IPS-11a (cell line): ENCODE data around the gene ALDH1A2.
"Not testable (repeated sequence)": the region's sequence is repeated elsewhere in the genome, so short reads cannot be mapped to it uniquely, and the experiment has no call there.

Source experiments
- H3K4me3 ChIP-seq: one replicate; pipeline ENCODE4 v1.5.1; 2013; ENCODE audit warnings: low read depth, low read length, control low read depth

The ALDH1A2 gene

GRCh38 chr15:58002338-58003126 is 63.0 kb downstream of the ALDH1A2 start:
- H3K4me3 ChIP-seq: no peak overlapping the region

- H3K4me3 ChIP-seq: not testable (repeated sequence)
Observed at GRCh38 chr15:57999699-58000098, 65.8 kb downstream of the ALDH1A2 start.

- no peak overlapping the region for H3K4me3 ChIP-seq
Observed at GRCh38 chr15:57996561-57996960, 69.0 kb downstream of the ALDH1A2 start.

- no peak overlapping the region for H3K4me3 ChIP-seq
Observed at GRCh38 chr15:57994221-57995049, 71.1 kb downstream of the ALDH1A2 start.

- H3K4me3 ChIP-seq: no peak overlapping the region
Observed at GRCh38 chr15:57993409-57994145, 71.9 kb downstream of the ALDH1A2 start.

GRCh38 chr15:57992761-57993355 is 72.7 kb downstream of the ALDH1A2 start:
- no peak overlapping the region for H3K4me3 ChIP-seq

- H3K4me3 ChIP-seq: no peak overlapping the region
Observed at GRCh38 chr15:57973534-57973933, 92.0 kb downstream of the ALDH1A2 start.

GRCh38 chr15:57972864-57973263 is 92.6 kb downstream of the ALDH1A2 start:
- no peak overlapping the region for H3K4me3 ChIP-seq

- H3K4me3 ChIP-seq: no peak overlapping the region
Observed at GRCh38 chr15:57969996-57970395, 95.5 kb downstream of the ALDH1A2 start.

GRCh38 chr15:57969355-57969754 is 96.2 kb downstream of the ALDH1A2 start:
- no peak overlapping the region for H3K4me3 ChIP-seq

GRCh38 chr15:57962887-57963286 is 102.6 kb downstream of the ALDH1A2 start:
- no peak overlapping the region for H3K4me3 ChIP-seq

- no peak overlapping the region for H3K4me3 ChIP-seq
Observed at GRCh38 chr15:57961919-57962318, 103.6 kb downstream of the ALDH1A2 start.

GRCh38 chr15:57957113-57957512 is 108.4 kb downstream of the ALDH1A2 start:
- no peak overlapping the region for H3K4me3 ChIP-seq

GRCh38 chr15:57953874-57954273 is 111.6 kb downstream of the ALDH1A2 start:
- no peak overlapping the region for H3K4me3 ChIP-seq

- no peak overlapping the region for H3K4me3 ChIP-seq
Observed at GRCh38 chr15:57951328-57951932, 114.1 kb downstream of the ALDH1A2 start.

- H3K4me3 ChIP-seq: no peak overlapping the region
Observed at GRCh38 chr15:57950381-57950946, 115.0 kb downstream of the ALDH1A2 start.

- no peak overlapping the region for H3K4me3 ChIP-seq
Observed at GRCh38 chr15:57949374-57949943, 116.1 kb downstream of the ALDH1A2 start.

- H3K4me3 ChIP-seq: no peak overlapping the region
Observed at GRCh38 chr15:57948351-57949289, 116.9 kb downstream of the ALDH1A2 start.

- no peak overlapping the region for H3K4me3 ChIP-seq
Observed at GRCh38 chr15:57947781-57948180, 117.7 kb downstream of the ALDH1A2 start.
